ENCODE data around the gene OTOP3.

The OTOP3 gene

GRCh38 chr17:74937064-74938051, 1.7 kb downstream of the OTOP3 start:
- intact Hi-C loops (cut with DNase I), result no loop called here
- DNase-seq, result no peak

- no peak for DNase-seq
- intact Hi-C loops (cut with DNase I), result no loop called here
Observed at GRCh38 chr17:74938194-74938950, 2.7 kb downstream of the OTOP3 start.

GRCh38 chr17:74939534-74939933, 3.8 kb downstream of the OTOP3 start:
- DNase-seq, result no peak

GRCh38 chr17:74941128-74941725, 5.5 kb downstream of the OTOP3 start:
- intact Hi-C loops (cut with DNase I), result no loop called here
- no peak for DNase-seq

More at GRCh38 chr17:74939534-74939933, 3.8 kb downstream of the OTOP3 start:
- intact Hi-C loops (cut with DNase I), result no loop called here

- intact Hi-C loops (cut with DNase I), result no loop called here
Observed at GRCh38 chr17:74943808-74944522, 8.3 kb downstream of the OTOP3 start.

GRCh38 chr17:74945543-74945942, 9.8 kb downstream of the OTOP3 start:
- DNase-seq, result no peak
- intact Hi-C loops (cut with DNase I), result no loop called here

More at GRCh38 chr17:74943808-74944522, 8.3 kb downstream of the OTOP3 start:
- DNase-seq, result no peak

- intact Hi-C loops (cut with DNase I), result no loop called here
- no peak for DNase-seq
Observed at GRCh38 chr17:74946641-74947040, 10.9 kb downstream of the OTOP3 start.

- intact Hi-C loops (cut with DNase I), result no loop called here
- DNase-seq, result no peak
Observed at GRCh38 chr17:74947041-74947754, 11.5 kb downstream of the OTOP3 start.

- peak in 1 of 10 donors; percentile 70 for DNase-seq
- intact Hi-C loops (cut with DNase I), result no loop called here
Observed at GRCh38 chr17:74949455-74950115, 13.9 kb downstream of the OTOP3 start.

- DNase-seq, result no peak
- intact Hi-C loops (cut with DNase I), result no loop called here
Observed at GRCh38 chr17:74950207-74950606, 14.5 kb downstream of the OTOP3 start.

GRCh38 chr17:74951065-74951464, 15.4 kb downstream of the OTOP3 start:
- intact Hi-C loops (cut with DNase I), result no loop called here

GRCh38 chr17:74951680-74952421, 16.2 kb downstream of the OTOP3 start:
- intact Hi-C loops (cut with DNase I), result no loop called here
- DNase-seq, result peak in 1 of 10 donors; percentile 57

More at GRCh38 chr17:74951065-74951464, 15.4 kb downstream of the OTOP3 start:
- DNase-seq, result no peak

GRCh38 chr17:74952431-74953133, 16.9 kb downstream of the OTOP3 start:
- intact Hi-C loops (cut with DNase I), result no loop called here
- peak in 1 of 10 donors; percentile 64 for DNase-seq

- DNase-seq, result no peak
- intact Hi-C loops (cut with DNase I), result no loop called here
Observed at GRCh38 chr17:74953134-74953687, 17.5 kb downstream of the OTOP3 start.

GRCh38 chr17:74954115-74954514, 18.4 kb downstream of the OTOP3 start:
- intact Hi-C loops (cut with DNase I), result no loop called here
- DNase-seq, result peak in 1 of 10 donors; percentile 67

- intact Hi-C loops (cut with DNase I), result no loop called here
- DNase-seq, result no peak
Observed at GRCh38 chr17:74954665-74955421, 19.1 kb downstream of the OTOP3 start.

- intact Hi-C loops (cut with DNase I), result no loop called here
- DNase-seq, result no peak
Observed at GRCh38 chr17:74956093-74956492, 20.4 kb downstream of the OTOP3 start.

Data from posterior cingulate gyrus (tissue), 11 donors.